Measurements from ENCODE around the gene NUDT16L1.
A peak's percentile ranks its signal among the peaks of the same experiment; 100 is the strongest.
"Not testable (repeated sequence)": the region's sequence is repeated elsewhere in the genome, so short reads cannot be mapped to it uniquely, and the experiment has no call there.

Gene NUDT16L1
- total RNA-seq = 33.9 to 35.2 reads per million in 2 donors

DNA sequence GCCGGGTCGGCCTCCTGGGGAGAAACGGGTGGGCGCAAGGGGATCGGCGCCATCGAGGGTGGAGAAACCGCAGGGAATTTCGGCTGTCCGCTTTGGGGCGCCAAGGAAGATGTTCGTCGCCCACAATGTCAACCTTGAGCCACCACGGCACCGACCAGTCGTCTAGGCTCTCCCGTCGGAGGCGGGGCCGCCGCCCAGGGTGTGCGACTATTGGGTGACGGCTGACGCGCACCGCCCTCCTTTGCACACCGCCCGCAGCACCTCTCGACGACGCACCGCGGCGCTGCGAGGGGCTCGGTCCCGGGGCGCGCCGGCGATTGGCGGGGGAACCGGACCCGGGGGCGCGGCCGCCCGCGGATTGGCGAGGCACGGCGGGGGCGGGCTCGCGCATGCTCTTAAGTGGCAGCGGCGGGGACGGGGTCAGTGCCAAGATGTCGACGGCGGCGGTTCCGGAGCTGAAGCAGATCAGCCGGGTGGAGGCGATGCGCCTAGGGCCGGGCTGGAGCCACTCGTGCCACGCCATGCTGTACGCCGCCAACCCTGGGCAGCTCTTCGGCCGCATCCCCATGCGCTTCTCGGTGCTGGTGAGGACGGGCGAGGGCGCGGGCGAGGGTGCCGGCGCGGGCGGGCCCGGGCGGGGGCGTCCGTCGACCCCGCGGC lies at the start of gene NUDT16L1:
NUDT16L1 (plus strand) TSS at position 267 of the 660 bp plus-strand sequence; CDS start at position 432, 165 bp downstream.
- peak; percentile 97 for DNase-seq

DNA sequence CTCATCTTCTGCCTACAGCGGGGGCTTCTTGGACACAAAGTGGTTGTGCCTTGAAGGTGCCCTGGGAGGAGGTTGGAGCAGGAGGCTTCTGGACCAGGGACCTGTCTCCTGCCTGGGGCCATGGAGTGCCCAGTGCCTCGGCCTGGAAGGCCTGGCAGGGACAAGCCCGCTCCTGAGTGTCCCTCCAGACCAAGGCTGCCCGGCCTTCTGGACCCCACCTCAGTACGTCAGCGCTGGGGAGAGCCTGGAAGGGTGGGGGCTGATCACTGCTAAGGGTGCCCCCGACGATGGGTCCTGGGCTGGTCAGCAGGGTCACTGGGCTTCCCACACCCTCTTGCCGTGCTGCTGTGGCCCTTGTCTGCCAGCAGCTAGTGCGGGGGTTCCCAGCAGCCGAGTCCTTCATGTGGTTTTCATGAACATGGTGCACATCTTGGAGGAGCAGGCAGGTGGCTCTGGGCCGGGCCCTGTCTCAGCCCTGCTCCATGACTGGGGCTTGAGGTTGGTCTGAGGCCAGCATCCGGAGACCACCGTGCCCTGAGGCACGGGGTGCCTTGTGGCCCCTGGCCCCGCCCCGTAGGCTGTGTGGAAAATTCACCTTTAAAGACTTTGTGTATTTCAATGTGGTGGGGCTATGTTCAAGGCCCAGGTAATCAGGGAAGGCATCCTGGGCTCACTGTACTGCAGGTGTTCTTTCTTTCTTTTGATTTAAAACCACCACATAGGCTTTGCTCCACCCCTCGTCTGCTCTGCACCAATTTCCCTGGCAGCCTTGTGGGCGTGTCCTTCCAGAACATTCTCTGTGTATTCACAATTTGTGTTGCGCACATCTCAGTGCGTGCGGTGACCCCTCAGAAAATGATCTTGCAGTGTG lies 46.4 kb upstream of the NUDT16L1 start:
- DNase-seq = no peak

DNA sequence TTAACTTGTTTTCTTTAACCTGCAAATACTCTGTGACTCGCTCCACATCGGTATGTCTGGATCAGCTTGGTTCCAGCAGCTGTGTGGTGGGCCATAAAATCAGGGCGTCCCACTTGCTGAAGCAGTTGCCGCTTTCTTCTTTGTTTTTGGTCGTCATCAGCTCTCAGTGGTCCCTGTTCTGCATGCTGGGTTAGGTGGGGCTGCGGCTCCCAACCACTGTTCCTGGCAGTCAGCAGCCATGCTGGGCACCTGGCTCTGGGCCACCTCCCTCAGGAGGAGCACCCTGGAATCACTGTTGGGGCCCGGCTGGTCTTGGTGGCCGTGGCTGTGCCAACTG lies 45.8 kb upstream of the NUDT16L1 start:
- DNase-seq = no peak

DNA sequence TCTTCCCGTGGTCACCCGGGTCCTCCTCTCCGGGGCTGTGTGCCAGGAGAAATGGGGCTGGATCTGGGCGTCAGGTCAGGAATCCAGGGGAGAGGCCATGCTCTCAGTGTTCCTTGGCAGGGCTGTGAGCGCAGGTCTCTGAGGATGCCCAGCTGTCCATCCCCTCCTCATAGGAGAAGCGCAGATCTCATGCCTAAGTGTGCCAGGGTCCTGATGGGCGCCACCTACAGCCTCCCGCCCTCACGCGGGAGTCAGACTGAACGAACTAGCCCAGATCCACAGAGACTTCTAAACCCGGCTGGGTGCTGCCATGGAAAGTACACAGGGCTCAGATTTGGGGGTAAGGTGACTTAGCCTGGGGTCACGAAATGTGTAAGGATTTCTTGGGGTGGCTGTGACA lies 44.4 kb upstream of the NUDT16L1 start:
- no peak for DNase-seq

DNA sequence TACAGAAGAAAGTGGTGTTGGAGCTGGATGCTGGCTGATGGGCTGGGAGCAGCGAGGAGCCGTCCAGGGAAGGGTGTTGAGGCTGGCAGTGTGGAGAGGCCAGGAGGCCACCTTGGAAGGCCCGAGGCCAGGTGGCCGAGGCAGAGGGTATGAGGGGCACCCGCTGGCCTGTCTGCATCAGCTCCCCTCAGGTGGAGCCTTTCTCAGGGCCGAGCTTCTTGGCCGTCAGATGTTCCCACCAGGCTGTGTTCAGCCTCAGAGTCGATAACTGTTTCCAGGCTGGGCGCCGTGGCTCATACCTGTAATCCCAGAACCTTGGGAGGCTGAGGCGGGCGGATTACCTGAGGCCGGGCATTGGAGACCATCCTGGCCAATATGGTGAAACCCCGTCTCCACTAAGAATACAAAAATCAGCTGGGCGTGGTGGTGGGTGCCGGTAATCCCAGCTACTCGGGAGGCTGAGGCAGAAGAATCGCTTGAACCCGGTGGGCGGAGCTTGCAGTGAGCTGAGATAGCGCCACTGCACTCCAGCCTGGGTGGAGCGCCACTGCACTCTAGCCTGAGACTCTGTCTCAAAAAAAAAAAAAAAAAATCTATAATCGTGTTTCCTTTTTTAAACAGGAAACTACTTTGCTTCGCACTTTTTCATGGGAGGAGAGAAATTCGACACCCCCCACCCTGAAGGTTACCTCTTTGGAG lies 43.5 kb upstream of the NUDT16L1 start:
- DNase-seq = no peak

DNA sequence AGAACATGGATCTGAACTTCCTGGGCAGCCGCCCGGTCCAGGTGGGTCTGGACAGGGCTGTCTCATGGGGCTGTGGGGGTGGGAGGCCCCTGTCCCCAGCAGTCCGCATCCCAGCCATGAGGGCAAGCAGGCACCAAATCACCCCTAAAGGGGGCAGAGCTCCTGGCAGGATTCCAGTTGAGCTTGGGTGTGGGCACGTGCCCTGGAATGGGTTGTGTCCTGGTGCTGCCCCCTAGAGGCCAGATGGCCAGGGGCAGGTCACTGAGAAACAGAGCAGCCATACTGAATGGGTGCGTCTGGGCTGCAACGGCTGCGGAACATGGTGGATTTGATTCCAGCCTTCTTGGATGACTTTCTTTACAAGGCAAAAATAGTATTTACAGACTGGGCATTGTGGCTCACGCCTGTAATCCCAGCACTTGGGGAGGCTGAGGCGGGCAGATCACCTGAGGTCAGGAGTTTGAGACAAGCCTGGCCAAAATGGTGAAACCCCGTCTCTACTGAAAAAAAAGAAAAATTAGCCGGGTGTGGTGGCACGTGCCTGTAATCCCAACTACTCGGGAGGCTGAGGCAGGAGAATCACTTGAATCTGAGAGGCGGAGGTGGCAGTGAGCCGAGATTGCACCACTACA lies 42.8 kb upstream of the NUDT16L1 start:
- DNase-seq = not testable (repeated sequence)

DNA sequence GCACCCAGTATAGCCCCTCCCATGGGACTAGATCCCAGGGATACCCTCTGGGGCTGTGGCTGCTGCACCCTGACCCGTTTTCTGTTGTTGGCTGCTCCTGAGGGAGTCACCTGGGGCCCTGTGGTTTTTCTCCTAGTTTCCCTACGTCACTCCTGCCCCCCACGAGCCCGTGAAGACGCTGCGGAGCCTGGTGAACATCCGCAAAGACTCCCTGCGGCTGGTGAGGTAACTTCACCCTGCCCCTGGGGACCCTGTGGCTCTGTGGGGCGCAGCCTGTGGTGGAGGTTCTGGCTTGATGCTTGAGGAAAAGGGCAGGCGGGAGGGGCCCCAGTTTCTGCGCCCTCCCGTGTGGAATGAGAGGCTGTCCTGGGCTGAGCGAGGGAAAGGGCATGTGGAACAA lies 41.5 kb upstream of the NUDT16L1 start:
- DNase-seq = no peak

DNA sequence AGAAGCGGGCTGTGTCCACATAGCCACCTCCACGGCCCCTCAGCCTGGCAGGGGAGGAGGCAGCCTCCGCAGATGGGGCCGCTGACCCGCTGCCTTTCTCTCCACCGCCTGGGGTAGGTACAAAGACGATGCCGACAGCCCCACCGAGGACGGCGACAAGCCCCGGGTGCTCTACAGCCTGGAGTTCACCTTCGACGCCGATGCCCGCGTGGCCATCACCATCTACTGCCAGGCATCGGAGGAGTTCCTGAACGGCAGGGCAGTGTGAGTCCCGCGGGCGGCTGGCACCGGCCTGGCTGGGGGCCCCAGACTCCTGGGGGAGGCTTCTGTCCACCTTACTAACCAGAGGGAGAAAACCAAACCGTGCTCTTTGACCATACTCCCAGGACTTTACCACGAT lies 40.8 kb upstream of the NUDT16L1 start:
- DNase-seq = no peak

DNA sequence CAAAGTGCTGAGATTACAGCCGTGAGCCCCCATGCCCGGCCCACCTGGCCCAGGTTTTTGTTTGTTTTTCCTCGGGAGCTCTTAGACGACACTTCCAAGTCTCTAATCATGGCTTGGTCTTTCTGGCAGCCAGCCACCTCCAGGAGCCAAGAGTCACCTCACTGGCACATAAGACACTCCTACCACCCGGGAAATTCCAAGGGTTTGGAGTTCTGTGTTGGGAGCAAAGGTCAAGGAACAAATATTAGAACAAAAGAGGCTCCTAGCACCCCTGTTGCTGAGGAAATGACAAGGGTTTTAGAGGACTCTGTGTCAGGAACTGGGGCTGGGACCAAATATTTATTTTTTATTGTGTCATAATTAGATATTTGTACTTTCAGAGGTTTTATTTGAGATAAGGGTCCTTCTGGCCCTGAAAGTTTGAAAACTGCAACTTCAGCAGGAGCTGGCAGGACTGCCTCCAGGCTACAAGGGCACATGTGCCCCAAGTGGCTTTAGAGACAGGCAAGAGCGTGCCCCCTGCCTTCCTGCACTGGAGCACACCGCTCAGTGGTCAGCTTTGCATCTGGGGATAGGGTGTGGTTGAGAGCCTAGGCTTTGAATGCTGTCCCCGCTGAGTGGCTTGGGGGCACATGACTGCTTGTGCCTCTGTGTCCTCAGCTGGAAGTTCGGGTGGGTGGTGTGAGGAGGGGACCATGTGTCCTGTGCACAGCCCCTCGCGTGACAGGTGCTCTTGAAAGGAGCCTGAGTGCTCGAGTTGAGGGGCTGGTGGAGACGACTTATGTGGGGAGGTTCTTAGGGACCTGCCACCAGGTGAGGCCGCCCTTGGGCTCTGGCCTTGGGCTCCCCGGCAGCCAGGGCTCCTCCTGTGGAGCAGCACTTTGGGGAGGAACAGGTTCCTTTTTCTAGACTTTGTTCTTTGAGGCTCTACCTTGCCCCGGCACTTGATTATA lies 39.1 kb upstream of the NUDT16L1 start:
- DNase-seq = no peak

DNA sequence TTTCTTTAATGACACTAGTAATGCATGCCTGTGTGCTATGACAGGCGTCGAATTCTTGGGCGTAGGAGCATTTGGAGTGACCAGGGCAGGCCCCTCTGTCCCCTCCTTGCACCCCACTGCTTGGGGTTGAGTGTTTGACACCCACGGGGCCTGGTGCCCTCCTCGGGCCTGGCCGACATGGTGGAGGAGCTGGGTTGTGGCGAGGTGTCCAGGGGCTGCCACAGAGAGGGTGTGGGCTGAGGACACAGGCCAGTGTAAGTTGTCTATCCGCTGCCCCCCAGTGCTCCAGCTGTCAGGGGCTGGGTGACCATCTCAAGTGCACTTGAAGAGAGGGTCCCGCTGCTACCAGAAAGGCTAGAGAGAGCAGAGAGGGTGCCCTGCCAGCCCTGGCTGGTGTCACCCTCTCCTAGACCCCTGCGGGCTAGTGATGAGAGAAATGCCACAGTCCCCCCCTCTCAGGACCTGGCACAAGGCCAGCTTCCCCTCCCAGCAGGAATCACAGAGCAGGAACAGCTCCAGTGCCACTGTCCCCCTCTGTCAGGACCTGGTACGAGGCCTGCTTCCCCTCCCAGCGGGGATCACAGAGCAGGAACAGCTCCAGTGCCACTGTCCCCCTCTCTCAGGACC lies 38.3 kb upstream of the NUDT16L1 start:
- DNase-seq = no peak

DNA sequence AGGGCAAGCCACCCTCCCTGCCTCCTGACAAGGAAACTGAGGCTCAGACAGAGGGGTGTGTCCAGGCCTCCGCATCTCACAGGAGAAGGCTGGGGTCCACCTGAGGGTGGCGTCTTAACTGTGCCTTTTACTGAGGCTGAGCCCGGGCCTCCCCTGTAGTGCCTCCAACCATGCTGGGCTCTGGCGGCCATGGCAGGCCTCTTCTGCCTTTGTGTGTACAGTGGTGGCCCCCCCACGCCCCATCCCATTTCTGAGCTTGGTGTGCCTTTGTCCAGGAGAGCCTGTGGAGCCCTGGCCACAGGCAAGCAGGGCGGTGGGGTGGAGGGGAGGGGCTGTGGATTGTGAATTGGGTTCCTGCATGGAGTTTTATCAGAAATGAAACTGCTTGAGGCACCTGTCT lies 37.6 kb upstream of the NUDT16L1 start:
- DNase-seq = no peak

DNA sequence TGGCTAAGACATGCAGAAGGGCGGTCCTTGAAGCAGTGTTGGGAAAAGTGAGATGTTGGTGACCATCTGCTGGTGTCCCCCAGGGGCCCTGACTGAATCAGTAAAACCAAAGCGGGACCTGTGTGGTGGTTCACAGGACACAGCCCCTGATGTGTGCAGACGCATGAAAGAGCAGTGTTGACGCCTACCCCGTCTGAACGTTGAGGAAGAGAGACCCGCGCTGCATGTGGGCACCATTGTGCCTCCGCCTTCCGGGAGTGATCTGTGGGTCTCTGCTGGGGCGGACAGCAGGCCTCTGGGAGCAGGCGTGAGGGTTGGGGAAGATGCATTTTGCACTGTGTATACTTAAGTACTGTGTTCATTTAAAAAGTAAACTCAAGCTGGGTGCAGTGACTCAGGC lies 37.1 kb upstream of the NUDT16L1 start:
- no peak for DNase-seq

DNA sequence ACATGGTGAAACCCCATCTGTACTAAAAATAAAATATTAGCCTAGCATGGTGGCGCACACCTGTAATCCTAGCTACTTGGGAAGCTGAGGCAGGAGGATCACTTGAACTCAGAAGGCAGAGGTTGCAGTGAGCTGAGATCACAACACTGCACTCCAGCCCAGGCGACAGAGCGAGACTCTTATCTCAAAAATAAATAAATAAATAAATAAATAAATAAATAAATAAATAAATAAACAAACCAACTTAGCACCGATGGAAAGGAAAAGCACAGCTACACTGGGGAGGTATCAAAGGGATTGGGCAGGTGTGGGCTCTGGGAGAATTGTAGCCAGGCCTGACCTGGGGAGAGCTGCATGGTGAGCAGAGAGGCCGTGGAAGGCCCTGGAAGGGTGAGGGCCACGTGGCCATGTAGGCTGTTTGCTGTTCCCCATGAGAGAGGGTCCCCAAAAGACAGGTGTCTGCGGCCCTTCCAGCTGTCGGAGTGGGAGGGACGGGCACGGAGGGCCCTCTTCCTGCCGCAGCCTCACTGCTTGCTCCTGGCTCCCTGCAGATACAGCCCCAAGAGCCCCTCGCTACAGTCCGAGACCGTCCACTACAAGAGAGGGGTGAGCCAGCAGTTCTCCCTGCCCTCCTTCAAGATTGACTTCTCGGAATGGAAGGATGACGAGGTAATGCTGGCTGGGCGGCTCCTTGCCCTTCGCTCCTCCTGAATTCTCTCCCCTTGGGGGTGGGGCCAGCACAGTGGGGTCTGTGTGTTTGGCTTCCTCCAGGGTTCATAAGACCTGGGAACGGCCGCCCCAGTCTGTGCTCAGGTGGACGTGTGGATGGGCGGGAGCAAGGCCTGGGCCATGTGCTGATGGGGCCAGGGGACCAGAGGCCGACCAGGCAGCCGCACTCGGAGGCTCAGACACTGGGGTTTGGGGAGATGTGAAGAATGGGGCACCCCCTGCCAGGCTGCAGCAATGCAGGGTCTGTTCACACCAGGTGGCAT lies 36.4 kb upstream of the NUDT16L1 start:
- no peak for DNase-seq

DNA sequence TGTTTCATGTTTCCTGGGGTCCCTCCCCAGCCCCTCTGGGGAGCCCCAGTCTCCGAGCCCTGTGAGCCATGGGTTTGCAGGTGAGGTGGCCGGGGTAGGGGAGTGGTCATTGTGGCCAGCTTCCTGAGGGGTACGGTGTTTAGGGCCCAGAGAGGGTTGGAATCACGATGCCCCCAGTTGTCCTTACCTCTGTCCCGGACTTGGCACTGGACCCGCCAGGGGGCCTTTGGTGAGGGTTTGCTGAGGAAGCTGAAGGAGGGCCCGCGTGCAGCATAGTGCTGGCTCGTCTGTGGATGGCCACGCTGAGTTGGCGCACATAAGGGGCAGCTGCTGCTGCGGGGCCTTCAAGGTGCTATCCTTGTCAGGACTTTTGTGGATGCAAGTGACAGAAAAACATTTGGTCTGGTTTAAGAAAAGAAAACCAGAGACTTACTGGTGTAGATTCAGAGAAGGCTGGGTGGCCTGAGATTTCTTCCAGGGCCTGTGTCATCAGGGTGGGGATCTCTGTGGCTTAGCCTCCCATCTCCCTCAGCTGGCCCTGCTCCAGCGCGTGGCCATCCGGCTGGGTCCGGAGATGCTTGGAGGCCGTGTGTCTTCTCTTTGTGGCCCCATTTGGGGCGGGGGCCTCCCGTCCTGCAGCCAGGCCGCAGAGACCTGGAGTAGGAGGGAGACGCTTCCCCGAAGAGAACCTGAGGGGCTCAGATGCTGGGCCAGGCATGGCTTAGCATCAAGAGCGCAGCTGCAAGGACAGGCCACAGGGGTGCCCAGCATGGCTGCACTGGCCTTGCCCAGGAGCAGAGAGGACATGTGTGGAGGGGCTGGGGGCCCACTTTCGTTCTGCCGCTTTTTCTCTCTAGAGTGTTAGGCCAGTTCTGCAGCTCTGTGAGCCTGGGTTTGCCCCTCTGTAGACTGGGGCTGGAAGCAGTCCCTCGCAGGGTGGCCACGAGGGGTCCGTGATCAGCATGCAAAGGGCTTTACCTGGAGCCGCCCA lies 33.7 kb upstream of the NUDT16L1 start:
- no peak for DNase-seq

DNA sequence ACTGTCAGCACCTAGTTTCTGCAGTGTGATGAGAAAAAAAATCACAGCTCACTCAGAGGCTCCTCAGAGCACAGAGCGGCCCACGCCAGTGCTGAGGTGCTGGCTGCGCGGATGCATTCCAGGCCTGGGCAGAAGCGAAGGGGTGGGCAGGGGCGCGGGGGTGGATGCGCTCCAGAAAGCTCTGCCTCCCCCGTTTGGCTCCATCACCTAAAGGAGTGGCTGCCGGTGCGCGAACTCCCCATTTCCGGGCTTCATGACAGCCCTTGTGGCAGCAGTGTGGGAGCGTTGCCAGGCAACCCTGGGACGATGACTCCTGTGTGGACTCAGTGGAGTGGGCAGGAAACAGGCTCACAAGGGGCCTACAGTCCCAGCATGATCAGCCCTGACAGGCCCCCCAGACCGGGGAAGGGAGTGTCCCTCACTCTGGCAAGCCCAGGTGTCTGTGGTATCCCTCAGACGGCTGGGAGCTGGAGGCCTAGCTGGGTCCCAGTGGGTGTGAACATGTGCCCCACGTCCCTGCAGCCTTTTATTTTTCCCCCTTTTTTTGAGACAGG lies 32.8 kb upstream of the NUDT16L1 start:
- DNase-seq = peak; percentile 51

DNA sequence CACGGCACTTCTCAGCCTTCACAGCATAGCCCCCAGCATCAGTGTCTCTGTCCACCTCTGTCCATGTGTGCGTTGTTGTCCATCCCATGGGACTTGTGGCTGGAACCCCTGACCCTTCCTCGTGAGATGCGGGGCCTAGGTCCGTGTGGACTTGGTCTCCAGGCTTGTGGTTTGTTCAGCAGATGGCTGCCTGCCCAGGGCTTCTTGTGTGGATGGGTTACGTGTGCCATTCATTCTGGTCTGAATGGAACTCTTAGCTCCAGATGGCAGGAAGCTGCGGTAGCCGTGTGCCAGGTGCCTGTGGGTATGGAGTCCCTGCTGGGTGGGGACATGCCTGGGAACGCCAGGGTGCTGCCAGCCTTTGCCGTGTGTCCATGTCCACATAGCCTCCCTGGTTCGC lies 31.7 kb upstream of the NUDT16L1 start:
- no peak for DNase-seq

DNA sequence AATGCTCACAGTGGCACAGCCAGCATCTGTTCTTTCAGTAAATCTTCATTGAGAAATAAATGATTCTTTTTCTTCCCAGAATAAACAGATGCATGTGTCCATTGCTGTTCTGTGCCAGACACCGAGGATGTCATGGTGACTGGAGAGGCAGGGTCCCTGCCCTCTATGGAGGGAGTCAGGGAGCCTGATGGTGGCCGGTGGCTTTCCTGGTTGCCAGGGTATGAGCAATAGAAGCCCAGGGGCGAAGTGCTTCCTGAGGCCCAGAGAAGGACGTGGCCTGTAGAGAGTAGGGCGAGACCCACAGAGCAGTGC lies 29.9 kb upstream of the NUDT16L1 start:
- DNase-seq = no peak

DNA sequence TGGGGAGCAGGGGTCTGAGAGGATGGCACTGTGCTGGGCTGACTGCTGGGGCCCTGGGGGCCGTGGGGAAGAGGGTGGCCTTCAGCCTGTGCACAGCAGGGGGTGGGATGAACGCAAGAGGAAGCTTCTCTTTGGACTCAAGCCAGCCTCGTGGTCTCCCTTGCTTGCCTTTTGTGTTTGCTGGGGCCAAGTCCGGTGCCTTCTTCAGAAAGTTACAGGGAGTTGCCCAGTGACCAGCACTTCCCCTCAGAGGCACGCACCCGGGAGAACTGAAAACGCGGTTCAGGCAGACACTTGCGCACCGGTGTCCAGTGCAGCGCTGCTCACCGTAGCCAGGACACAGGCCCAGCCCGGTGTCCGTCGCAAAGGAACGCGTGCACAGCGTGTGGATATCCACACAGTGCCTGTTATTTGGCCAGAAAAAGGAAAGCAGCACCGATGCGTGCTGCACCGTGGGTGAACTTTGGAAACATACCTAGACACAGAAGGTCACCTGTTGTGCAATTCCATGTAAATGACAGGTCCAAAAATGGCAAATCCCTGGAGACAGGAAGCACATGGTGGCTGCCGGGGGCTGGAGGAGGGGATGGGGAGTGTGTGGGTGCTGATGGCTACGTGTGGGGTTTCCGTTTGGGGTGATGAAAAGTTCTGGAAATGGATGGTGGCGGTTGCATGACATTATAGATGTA lies 29.4 kb upstream of the NUDT16L1 start:
- no peak for DNase-seq
